ENCODE measurements around the gene GLI3.

GRCh38 chr7:42065015-42065414 lies 172.0 kb downstream of the GLI3 start:
- TF ChIP-seq EZH2 (IDR thresholded peaks at IDR 0.05; ENCODE audit: borderline replicate concordance, low read depth, low read length, severe bottlenecking), result no peak
- TF ChIP-seq CTCF (IDR thresholded peaks at IDR 0.05; ENCODE audit: borderline replicate concordance, extremely low read depth, low read length, poor library complexity, severe bottlenecking), result no peak

All from DND-41 (cell line).